Mucosa of descending colon (tissue), 3 donors: ENCODE results near the gene KDM2B. TPM values are rescaled to one million over a fixed set of nuclear protein-coding genes. Genes with fewer than 3 reads are reported as not detected.

Experiments
- ATAC-seq: fragments of 200-7000 bp; cut with Tn5 transposase; one replicate; pipeline ENCODE4 v1.9.1; 2020; ENCODE audit warnings: mild to moderate bottlenecking, moderate library complexity
- DNase-seq, 3 donors: peaks; one replicate each; pipeline ENCODE4 v3.0.0-alpha.2; 2020
- H3K36me3 ChIP-seq: fragments of 200-600 bp; one replicate; pipeline ENCODE4 v1.8.0; 2021; ENCODE audit warnings: low read depth, mild to moderate bottlenecking
- H3K4me1 ChIP-seq: fragments of 200-600 bp; one replicate; pipeline ENCODE4 v1.8.0; 2021; ENCODE audit warnings: low read depth, mild to moderate bottlenecking
- H3K4me3 ChIP-seq: fragments of 200-600 bp; one replicate; pipeline ENCODE4 v1.8.0; 2021; ENCODE audit warnings: mild to moderate bottlenecking
- H3K9me3 ChIP-seq: fragments of 200-600 bp; one replicate; pipeline ENCODE4 v1.8.0; 2021; ENCODE audit warnings: mild to moderate bottlenecking
- CTCF ChIP-seq: fragments of 200-600 bp; IDR thresholded peaks from one replicate; pipeline ENCODE4 v1.8.0; 2022; ENCODE audit warnings: antibody characterized with exemption, mild to moderate bottlenecking
- intact Hi-C, 2 donors: fragments of 100-400 bp; cut with DNase I in 1 of 2; cut with micrococcal nuclease in 1 of 2; formaldehyde crosslinking; loops; one replicate each; pipeline versions ENCODE4 v1.11.0 to v1.11.1; 2022; cut with DNase I, micrococcal nuclease
- total RNA-seq, 3 donors: library from RNA; stranded (reverse); fragmentation: NEBNext Ultra II Directional in 2 of 3; extraction: Animal tissue kit (Norgen Biotek cat#: 25700) in 2 of 3; gene quantifications; one replicate each; pipeline versions ENCODE4 v1.2.1 to v1.2.4, GENCODE V29; 2021 to 2023
- donor health status: DM: no; HTN: no; CAD: no; lungs with moderate emphysema.
- donor health status: DM: no; HTN: no; CAD: no.
- donor health status: DM: no; HTN: yes; CAD: no.

KDM2B gene
- total RNA-seq, 3 donors from 2014 or later: 17.9 to 24.5 (median 18.3) TPM

- Histone ChIP-seq H3K9me3 (no peaks in the 10 kb centered on the region), H3K4me3 (no peak overlapping the region), H3K36me3 (peaks cover 8% of the 10 kb centered on the region), H3K4me1 (no peaks in the 10 kb centered on the region)
- ATAC-seq (no peak), DNase-seq (no peak)
- intact Hi-C loops: no loop called here
- TF ChIP-seq CTCF: no peak
Measured at GRCh38 chr12:121427556-121428050, 153.2 kb downstream of the KDM2B start.

GRCh38 chr12:121424624-121424975, 156.2 kb downstream of the KDM2B start:
- intact Hi-C loops: no loop called here
- no peaks in the 10 kb centered on the region for H3K4me1 ChIP-seq
- H3K9me3 ChIP-seq: no peaks in the 10 kb centered on the region
- no peak for TF ChIP-seq CTCF
- peaks cover 5% of the 10 kb centered on the region for H3K36me3 ChIP-seq
- DNase-seq (no peak), ATAC-seq (no peak)
- H3K4me3 ChIP-seq: no peak overlapping the region

DNA sequence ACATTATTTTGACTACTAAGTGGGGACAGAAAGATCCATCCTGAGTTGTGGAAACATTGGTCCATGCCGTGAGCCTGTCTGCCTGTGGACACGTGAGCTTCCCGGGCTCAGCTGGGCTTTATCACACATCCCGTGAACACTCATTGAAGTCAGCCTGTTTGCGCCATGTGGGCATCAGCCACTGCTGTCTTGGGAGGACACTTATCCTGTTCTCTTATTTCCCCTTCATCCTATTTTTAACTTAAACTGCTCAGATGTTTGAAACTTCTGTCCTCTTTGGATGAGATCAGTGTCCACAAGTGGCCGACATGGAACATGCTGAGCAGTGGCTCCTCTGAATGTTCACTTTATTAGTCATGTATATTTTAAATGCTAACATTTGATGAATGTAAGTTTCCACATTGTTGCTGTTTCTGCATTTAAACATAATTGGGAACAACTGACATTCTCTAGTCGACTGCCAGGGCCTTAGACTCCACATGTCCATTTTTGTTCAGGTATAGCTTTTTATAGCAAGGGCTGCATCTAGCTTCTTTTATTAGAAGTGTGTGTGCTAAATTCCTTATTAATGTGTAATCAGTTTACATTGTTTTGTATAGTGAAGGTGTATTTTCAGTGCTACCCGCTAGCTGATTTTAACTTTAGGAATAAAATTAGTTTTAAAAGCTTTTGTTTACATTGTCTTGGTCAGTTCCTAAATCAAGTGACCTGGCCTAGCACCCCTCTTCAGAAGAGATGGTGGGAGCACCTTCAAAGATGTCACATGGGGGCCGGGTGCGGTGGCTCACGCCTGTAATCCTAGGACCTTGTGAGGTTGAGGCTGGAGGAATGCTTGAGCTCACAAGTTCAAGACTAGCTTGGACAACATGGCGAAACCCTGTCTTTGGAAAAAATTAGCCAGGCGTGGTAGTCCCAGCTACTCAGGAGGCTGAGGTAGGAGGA, 156.9 kb downstream of the KDM2B start:
- Histone ChIP-seq H3K4me3 (no peak overlapping the region), H3K9me3 (no peaks in the 10 kb centered on the region), H3K4me1 (no peaks in the 10 kb centered on the region), H3K36me3 (peaks cover 1% of the 10 kb centered on the region)
- DNase-seq (no peak), ATAC-seq (no peak)
- intact Hi-C loops: no loop called here
- TF ChIP-seq CTCF: no peak

- Histone ChIP-seq H3K9me3 (no peaks in the 10 kb centered on the region), H3K36me3 (no peaks in the 10 kb centered on the region), H3K4me1 (no peaks in the 10 kb centered on the region), H3K4me3 (no peak overlapping the region)
- no peak for TF ChIP-seq CTCF
- ATAC-seq: no peak
- no peak for DNase-seq
- intact Hi-C loops: no loop called here
Measured at GRCh38 chr12:121423253-121423652, 157.6 kb downstream of the KDM2B start.

DNA sequence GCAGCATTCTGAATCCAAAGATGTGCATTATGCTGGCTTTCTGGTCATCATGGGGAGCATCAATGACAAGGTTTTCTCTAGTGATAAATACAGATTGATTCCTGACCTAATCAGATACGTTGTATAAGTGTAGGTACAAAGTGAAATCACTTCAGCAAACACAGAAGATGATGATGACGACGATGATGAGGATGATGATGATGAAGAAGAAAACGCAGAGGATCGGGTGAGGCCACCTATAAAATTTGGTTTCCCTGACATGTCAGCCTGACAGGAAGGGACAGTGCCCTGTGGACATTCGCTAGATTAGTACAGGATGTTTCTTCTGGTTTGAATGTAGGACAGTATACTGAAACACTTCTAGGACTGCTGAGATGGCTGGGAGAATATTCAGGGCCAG, 160.7 kb downstream of the KDM2B start:
- Histone ChIP-seq H3K36me3 (no peaks in the 10 kb centered on the region), H3K4me1 (no peaks in the 10 kb centered on the region), H3K4me3 (no peak overlapping the region), H3K9me3 (no peaks in the 10 kb centered on the region)
- intact Hi-C loops: no loop called here
- DNase-seq (no peak), ATAC-seq (no peak)
- TF ChIP-seq CTCF: no peak
